Measurements from ENCODE around the gene PSAP. TPM values are rescaled to one million over a fixed set of nuclear protein-coding genes. Genes with fewer than 3 reads are reported as not detected.
A peak's percentile ranks its signal among the peaks of the same experiment; 100 is the strongest.

Gene PSAP
- total and polyA plus RNA-seq, 4 donors = 496 to 1,828 (median 1,097) TPM

DNA sequence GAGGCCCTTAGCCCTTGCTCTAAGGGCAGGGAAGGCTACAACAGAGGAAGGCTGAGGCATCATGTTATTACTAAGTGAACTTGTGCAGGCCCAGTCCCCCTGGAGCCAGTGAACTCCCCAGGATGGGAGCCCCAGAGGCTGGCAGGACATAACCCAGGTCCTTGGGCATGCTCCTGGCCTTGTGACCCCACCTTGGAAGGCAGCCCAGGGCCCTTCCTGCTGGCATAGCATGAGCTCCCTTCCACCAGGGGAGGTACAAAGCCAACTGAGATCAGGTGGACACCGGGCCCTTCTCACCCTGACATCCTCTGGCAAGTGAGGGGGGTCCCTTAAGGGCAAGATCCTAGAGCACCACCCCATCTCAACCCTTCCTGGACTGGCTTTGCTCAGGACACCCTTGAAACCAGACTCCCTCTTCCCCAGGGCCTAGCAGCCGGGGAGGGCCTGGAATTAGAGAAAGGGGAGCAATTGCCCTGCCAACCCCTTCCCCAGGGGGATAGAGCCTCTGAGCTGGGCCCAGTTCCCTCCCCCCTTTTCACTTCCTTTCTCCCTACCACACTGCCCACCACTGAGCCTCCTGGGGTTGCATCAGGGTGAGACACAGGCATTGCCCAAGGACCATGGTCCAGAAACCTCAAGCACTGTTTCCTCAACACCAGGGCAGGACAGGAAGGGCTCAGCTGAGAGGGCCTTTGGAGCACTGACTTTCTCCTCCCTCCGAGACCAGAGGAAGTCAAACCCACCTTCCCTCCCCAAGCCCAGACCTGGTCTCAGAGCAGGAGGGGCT, 75.9 kb downstream of the PSAP start:
- no peak for ATAC-seq (ENCODE audit: insufficient read depth, low FRiP score)
- H3K4me1 ChIP-seq (ENCODE audit: control insufficient read depth in 5 of 5, insufficient read depth in 5 of 5, low read length in 5 of 5) = peaks cover 4 to 24% (median 9%) of the 10 kb centered on the region in 5 donors
- WGBS, 2 donors = 33 to 56% methylated on average over 3 of the region's 3 CpGs

DNA sequence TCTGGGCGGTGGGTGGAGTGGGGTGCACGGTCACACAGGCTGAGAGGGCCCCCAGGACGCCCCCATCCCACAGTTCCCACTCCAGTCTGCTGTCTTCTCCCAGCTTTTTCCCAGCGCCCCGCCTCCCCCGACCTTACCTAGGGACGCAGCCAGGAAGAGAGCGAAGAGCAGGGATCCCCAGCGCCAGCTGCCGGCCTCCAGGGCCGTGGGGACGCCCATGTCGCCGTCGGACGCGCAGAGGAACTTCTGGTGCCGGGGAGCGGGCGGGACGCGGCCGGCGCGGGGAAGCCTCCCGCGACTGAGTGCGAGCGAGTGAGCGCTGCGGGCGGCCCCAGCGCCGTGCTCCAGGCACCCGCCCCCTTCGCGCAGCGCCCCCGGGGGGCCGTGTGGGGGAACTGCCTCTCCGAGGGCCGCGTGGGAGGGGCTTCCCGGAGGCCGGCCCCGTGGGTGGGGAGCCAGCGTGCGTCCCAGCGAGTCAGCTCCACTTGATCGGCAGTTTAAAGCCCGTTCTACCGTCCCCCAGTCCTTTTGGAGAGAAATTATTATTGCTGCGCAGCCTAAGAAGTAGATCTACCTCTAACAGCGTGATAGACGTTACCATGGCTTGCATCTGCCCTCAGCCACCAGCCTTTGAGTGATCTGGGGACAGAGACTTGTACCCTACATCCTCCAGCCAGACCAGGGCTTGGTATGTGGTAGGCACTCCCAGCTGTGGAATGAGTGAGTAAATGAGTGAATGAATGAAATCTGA, 77.7 kb downstream of the PSAP start, which contains the start of gene VSIR:
Gene VSIR (minus strand): TSS at position 300 of the 751 bp plus-strand sequence. CDS start 81 bp downstream, at position 219.
- Histone ChIP-seq H3K9me3 (ENCODE audit: control insufficient read depth in 4 of 4, insufficient read depth in 3 of 4, low read length in 3 of 4) (peaks cover 0 to 2% (median 0%) of the 10 kb centered on the region in 4 donors), H3K36me3 (ENCODE audit: control insufficient read depth in 4 of 4, insufficient read depth in 4 of 4, low read length in 4 of 4) (no peaks in the 10 kb centered on the region), H3K4me1 (ENCODE audit: control insufficient read depth in 5 of 5, insufficient read depth in 5 of 5, low read length in 5 of 5) (peaks cover 4 to 33% (median 9%) of the 10 kb centered on the region in 5 donors), H3K27me3 (ENCODE audit: control insufficient read depth in 3 of 3, insufficient read depth in 3 of 3, low read length in 2 of 3) (peaks cover 0 to 2% (median 0%) of the 10 kb centered on the region in 3 donors), H3K4me3 (peak within 1 kb of the TSS; percentile 80), H3K9ac (ENCODE audit: insufficient read depth in 1 of 2, low read length in 2 of 2) (peak within 1 kb of the TSS in 1 of 2 donors; percentile 61), H3K27ac (ENCODE audit: low read depth in 1 of 2, low read length in 1 of 2) (peak within 1 kb of the TSS; percentile 91)
- ATAC-seq (ENCODE audit: insufficient read depth, low FRiP score) (peak; percentile 91), DNase-seq (peak; percentile 79 to 86 (median 84))
- TF ChIP-seq, protein P1, sequence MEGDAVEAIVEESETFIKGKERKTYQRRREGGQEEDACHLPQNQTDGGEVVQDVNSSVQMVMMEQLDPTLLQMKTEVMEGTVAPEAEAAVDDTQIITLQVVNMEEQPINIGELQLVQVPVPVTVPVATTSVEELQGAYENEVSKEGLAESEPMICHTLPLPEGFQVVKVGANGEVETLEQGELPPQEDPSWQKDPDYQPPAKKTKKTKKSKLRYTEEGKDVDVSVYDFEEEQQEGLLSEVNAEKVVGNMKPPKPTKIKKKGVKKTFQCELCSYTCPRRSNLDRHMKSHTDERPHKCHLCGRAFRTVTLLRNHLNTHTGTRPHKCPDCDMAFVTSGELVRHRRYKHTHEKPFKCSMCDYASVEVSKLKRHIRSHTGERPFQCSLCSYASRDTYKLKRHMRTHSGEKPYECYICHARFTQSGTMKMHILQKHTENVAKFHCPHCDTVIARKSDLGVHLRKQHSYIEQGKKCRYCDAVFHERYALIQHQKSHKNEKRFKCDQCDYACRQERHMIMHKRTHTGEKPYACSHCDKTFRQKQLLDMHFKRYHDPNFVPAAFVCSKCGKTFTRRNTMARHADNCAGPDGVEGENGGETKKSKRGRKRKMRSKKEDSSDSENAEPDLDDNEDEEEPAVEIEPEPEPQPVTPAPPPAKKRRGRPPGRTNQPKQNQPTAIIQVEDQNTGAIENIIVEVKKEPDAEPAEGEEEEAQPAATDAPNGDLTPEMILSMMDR (IDR thresholded peaks at IDR 0.05; ENCODE audit: control extremely low read depth, extremely low read depth) = peak; percentile 77
- WGBS, 2 donors = 1% methylated on average over 55 of the region's 55 CpGs

More for the DNA sequence above, 75.9 kb downstream of the PSAP start:
- H3K27me3 ChIP-seq (ENCODE audit: control insufficient read depth in 3 of 3, insufficient read depth in 3 of 3, low read length in 2 of 3) = peaks cover 0 to 2% (median 0%) of the 10 kb centered on the region in 3 donors
- peaks cover 0 to 2% (median 0%) of the 10 kb centered on the region in 4 donors for H3K9me3 ChIP-seq (ENCODE audit: control insufficient read depth in 4 of 4, insufficient read depth in 3 of 4, low read length in 3 of 4)
- H3K36me3 ChIP-seq (ENCODE audit: control insufficient read depth in 4 of 4, insufficient read depth in 4 of 4, low read length in 4 of 4) = no peaks in the 10 kb centered on the region
- peak overlapping the region in 1 of 2 donors; percentile 86 for H3K27ac ChIP-seq (ENCODE audit: low read depth in 1 of 2, low read length in 1 of 2)
- no peak for DNase-seq
- H3K9ac ChIP-seq (ENCODE audit: insufficient read depth in 1 of 2, low read length in 2 of 2) = no peak overlapping the region
- TF ChIP-seq, protein P1 (IDR thresholded peaks at IDR 0.05; ENCODE audit: control extremely low read depth, extremely low read depth) = no peak
- H3K4me3 ChIP-seq = no peak overlapping the region

DNA sequence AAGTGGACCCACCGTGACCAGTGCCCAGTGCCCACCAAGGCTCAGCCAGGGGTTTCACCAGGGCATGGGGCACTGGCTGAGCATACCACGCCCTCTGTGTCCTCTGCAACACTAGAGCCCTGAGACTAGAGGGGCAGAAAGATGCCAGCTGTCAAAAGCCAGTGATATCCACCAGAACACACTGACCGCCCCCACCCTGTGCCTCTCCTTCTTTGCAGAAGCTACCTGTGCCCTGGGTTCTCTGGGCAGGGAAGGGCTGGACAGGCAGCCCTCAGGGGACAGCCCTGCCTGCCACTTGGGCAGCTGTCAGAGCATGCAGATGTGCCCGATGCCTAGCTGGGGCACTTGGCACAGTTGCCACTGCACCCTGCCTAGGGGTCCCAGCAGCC, 78.2 kb downstream of the PSAP start:
- DNase-seq (no peak), ATAC-seq (ENCODE audit: insufficient read depth, low FRiP score) (no peak)
- H3K27me3 ChIP-seq (ENCODE audit: control insufficient read depth in 3 of 3, insufficient read depth in 3 of 3, low read length in 2 of 3) = peaks cover 0 to 2% (median 0%) of the 10 kb centered on the region in 3 donors
- peaks cover 0 to 2% (median 0%) of the 10 kb centered on the region in 4 donors for H3K9me3 ChIP-seq (ENCODE audit: control insufficient read depth in 4 of 4, insufficient read depth in 3 of 4, low read length in 3 of 4)
- peak overlapping the region; percentile 91 for H3K27ac ChIP-seq (ENCODE audit: low read depth in 1 of 2, low read length in 1 of 2)
- H3K4me1 ChIP-seq (ENCODE audit: control insufficient read depth in 5 of 5, insufficient read depth in 5 of 5, low read length in 5 of 5) = peaks cover 4 to 36% (median 10%) of the 10 kb centered on the region in 5 donors
- 6 to 27% methylated on average over 4 of the region's 4 CpGs for WGBS, 2 donors
- TF ChIP-seq, protein P1 (IDR thresholded peaks at IDR 0.05; ENCODE audit: control extremely low read depth, extremely low read depth) = no peak
- H3K36me3 ChIP-seq (ENCODE audit: control insufficient read depth in 4 of 4, insufficient read depth in 4 of 4, low read length in 4 of 4) = no peaks in the 10 kb centered on the region
- H3K4me3 ChIP-seq = peak overlapping the region; percentile 80
- H3K9ac ChIP-seq (ENCODE audit: insufficient read depth in 1 of 2, low read length in 2 of 2) = no peak overlapping the region
